AG10803 (cell line): Measurements from ENCODE around the gene SPG7.
"Not testable (repeated sequence)": the region's sequence is repeated elsewhere in the genome, so short reads cannot be mapped to it uniquely, and the experiment has no call there.

Source experiments
- DNase-seq: peaks from one replicate; pipeline ENCODE4 v3.0.0; 2010; ENCODE audit warnings: low read depth
- H3K4me3 ChIP-seq: 2 replicates; pipeline ENCODE4 v1.5.1; 2011; ENCODE audit warnings: mild to moderate bottlenecking, low read length, control low read depth
- TF ChIP-seq, protein P1 (sequence below): conservative IDR thresholded peaks from 2 replicates; pipeline ENCODE4 v1.5.1; 2011; ENCODE audit warnings: mild to moderate bottlenecking, low read length, control low read depth, inconsistent platforms

The SPG7 gene

DNA sequence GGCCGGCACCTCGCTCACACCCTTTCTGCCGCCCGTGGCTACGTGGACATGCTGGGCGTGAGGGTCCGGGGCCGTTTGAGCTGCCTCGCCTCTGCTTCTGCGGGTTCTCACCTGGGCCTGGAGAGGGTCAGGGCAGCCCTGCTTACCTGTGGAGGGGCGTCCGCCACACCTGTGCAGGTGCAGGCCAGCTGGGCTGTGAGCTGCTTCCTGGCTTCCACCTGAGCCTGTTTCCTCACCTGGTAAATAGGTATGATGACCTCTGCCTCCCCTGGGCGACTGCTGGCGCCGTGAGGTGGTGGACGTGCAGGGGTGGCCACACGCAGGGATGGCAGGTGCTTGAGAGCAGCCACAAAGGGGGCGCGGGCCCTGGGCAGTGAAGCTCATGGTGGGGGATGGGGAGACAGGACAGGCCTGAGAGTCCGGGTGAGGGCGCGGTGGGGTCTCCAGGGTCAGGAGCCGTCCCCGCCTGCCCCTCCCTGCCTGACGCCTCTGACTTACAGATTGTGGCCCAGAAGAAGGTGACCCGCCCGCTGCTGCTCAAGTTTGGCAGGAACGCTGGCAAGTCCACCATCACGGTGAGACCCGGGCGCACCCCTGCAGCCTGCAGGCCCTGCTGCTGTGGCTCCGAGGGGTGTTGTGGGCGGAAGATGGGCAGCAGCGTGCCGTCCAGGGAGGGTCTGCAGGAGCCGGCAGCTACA, 75.1 kb downstream of the SPG7 start:
- H3K4me3 ChIP-seq: no peak overlapping the region
- TF ChIP-seq, protein P1, sequence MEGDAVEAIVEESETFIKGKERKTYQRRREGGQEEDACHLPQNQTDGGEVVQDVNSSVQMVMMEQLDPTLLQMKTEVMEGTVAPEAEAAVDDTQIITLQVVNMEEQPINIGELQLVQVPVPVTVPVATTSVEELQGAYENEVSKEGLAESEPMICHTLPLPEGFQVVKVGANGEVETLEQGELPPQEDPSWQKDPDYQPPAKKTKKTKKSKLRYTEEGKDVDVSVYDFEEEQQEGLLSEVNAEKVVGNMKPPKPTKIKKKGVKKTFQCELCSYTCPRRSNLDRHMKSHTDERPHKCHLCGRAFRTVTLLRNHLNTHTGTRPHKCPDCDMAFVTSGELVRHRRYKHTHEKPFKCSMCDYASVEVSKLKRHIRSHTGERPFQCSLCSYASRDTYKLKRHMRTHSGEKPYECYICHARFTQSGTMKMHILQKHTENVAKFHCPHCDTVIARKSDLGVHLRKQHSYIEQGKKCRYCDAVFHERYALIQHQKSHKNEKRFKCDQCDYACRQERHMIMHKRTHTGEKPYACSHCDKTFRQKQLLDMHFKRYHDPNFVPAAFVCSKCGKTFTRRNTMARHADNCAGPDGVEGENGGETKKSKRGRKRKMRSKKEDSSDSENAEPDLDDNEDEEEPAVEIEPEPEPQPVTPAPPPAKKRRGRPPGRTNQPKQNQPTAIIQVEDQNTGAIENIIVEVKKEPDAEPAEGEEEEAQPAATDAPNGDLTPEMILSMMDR: no peak
- no peak for DNase-seq

DNA sequence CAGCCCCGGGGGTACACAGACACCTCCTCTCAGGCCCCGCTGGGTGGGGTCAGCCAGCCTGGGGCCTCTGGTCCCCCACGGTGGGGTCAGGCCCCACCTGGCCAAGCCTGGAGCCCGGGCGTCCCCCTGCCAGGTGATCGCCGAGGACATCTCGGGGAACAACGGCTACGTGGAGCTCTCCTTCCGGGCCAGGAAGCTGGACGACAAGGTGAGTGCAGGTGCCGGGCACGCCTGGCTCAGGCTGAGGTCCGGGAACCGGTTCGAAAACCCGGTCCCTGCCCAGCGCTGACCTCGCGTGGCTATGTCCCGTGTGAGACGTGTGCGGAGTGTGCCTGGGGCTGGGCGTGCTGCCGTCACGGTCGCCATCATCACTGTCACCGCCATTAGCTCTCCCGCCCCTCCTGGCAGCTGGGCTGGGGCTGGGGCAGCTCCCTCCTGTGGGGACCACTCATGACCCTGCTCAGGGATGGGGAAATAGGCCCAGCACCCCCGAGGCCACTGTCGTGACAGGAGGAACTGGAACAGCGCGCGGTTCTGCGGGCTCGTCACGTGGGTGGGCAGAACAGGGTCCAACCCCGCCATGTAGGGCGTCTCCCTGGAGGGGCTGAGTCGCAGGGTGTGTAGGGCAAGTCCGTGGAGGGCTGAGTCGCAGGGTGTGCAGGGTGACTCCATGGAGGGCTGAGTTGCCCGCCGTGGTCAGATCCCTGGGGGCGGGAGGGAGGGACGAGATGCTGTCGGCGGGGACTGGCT, 75.9 kb downstream of the SPG7 start:
- no peak overlapping the region for H3K4me3 ChIP-seq
- TF ChIP-seq, protein P1: no peak
- DNase-seq: no peak

DNA sequence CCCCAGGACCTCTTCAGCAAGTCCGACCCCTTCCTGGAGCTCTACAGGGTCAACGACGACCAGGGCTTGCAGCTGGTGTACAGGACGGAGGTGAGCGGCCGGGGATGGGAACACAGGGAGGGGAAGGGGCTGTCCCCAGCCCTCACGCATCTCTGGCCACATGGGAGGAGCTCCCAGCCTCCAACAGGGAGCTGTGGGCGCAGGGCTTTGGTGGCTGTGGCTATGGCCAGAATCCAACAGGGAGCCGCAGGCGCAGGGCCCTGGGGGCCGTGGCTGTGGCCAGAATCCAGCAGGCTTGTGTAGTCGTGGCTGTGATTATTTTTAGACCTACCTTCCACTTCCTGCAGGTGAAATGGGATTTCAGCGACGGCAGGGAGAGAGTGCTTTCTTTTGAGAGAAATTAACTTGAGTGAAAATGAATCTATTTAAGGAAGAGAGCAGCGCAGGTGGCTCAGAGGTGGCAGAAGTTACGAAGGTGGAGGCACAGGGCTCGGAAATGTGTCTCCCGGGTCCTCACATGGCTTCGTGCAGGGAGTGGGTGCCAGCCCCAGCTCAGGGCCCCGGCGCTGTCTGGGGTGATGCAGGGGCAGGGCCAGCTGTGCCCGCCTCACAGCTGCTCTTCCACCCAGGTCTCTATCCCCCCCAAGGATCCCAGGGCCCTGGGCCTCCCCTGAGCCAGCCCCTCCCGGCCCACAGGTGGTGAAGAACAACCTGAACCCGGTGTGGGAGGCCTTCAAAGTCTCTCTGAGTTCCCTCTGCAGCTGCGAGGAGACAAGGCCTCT, 76.8 kb downstream of the SPG7 start:
- TF ChIP-seq, protein P1: no peak
- no peak for DNase-seq
- no peak overlapping the region for H3K4me3 ChIP-seq

DNA sequence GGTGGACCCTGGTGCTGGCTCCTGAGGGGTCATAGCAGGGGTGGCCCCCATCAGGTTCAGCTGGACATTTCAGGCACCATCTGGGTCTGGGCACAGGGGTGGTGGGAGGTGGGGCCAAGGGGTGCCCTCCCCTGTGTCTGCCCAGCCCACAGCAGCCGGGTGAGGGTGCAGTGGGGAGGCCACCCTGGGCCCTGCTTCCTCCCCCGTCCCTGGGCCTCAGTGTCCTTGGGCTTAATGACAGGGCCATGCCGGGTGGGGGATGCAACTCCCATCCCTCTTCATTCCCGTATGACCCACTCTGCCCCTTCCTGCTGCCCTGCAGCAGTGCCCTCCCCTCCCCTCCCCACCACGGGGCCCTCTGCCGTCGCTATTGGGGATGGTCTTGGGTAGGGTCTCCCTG, 78.0 kb downstream of the SPG7 start:
- no peak for DNase-seq
- no peak overlapping the region for H3K4me3 ChIP-seq
- TF ChIP-seq, protein P1: no peak

DNA sequence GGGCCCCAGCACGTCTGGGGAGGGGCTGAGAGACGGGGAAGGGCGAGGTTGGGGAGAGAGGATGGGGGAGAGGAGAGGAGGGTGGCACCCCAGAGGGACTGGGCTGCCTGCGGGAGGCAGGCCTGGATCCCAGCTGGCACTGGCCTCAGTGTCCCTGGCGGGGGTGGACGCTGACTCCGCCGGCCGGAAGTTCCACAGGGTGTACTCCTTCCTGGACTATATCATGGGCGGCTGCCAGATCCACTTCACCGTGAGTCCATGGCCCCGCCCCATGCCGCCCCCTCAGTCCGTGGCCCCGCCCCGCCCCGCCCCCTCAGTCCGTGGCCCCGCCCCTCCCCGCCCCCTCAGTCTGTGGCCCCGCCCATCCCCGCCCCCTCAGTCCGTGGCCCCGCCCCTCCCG, 78.7 kb downstream of the SPG7 start:
- no peak overlapping the region for H3K4me3 ChIP-seq
- TF ChIP-seq, protein P1: no peak
- no peak for DNase-seq

DNA sequence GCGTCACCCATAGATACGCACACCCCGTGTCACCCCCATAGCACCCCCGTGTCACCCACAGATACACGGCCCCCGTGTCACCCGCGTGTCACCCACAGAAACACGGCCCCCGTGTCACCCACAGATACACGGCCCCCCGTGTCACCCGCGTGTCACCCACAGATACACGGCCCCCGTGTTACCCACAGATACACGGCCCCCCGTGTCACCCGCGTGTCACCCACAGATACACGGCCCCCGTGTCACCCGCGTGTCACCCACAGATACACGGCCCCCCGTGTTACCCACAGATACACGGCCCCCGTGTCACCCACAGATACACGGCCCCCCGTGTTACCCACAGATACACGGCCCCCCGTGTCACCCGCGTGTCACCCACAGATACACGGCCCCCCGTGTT, 79.5 kb downstream of the SPG7 start:
- H3K4me3 ChIP-seq, DNase-seq: not testable (repeated sequence)

DNA sequence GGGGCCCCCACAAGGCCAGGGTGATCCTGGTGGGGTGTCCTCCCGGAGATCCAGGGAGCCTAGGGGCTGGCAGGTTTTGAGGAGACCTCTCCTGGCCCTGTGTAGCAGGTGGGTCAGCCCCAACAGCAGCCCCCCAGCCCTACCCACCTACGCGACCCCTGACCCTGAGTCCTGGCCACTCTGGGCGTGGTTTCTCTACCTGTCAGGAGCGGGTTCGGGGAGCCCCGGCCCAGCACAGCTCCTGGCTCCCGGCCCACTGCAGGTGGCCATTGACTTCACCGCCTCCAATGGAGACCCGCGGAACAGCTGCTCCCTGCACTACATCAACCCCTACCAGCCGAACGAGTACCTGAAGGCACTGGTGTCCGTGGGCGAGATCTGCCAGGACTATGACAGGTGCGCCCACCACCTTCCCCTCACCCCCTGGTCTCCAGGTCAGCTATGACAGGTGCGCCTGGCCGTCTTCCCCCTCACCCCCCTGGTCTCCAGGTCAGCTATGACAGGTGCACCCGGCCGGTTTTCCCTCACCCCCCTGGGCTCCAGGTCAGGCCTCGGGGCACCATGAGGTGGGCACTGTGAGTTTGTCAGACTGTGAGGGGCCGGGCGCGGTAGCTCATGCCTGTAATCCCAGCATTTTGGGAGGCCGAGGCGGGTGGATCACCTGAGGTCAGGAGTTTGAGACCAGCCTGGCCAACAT, 80.4 kb downstream of the SPG7 start:
- DNase-seq: no peak
- TF ChIP-seq, protein P1: no peak
- H3K4me3 ChIP-seq: no peak overlapping the region
